GM21528 (cell line): ENCODE data around the gene LHPP.
"Not testable (repeated sequence)": the region's sequence is repeated elsewhere in the genome, so short reads cannot be mapped to it uniquely, and the experiment has no call there.

Experiments used
- ATAC-seq: cut with Tn5 transposase; IDR thresholded peaks from one replicate; pipeline ENCODE4 v1.9.1; 2021; ENCODE audit warnings: mild to moderate bottlenecking, moderate library complexity; ENCODE audit not compliant: unreplicated experiment, low FRiP score

LHPP gene

GRCh38 chr10:124534231-124534798 lies 72.7 kb downstream of the LHPP start:
- no peak for ATAC-seq

GRCh38 chr10:124534826-124535601 lies 73.4 kb downstream of the LHPP start:
- ATAC-seq: no peak

- no peak for ATAC-seq
These were observed 74.3 kb downstream of the LHPP start for GRCh38 chr10:124535731-124536495.

- ATAC-seq: no peak
These were observed 75.0 kb downstream of the LHPP start for GRCh38 chr10:124536496-124537050.

- no peak for ATAC-seq
These were observed 75.6 kb downstream of the LHPP start for GRCh38 chr10:124537166-124537725.

GRCh38 chr10:124537891-124538290 lies 76.3 kb downstream of the LHPP start:
- no peak for ATAC-seq

GRCh38 chr10:124538706-124539105 lies 77.1 kb downstream of the LHPP start:
- no peak for ATAC-seq

- peak; percentile 53 for ATAC-seq
These were observed 78.5 kb downstream of the LHPP start for GRCh38 chr10:124539935-124540641.

- no peak for ATAC-seq
These were observed 79.7 kb downstream of the LHPP start for GRCh38 chr10:124541076-124541903.

GRCh38 chr10:124542336-124542735 lies 80.7 kb downstream of the LHPP start:
- ATAC-seq: no peak

- ATAC-seq: no peak
These were observed 81.5 kb downstream of the LHPP start for GRCh38 chr10:124543146-124543545.

GRCh38 chr10:124543971-124544370 lies 82.3 kb downstream of the LHPP start:
- ATAC-seq: no peak

- ATAC-seq: no peak
These were observed 83.1 kb downstream of the LHPP start for GRCh38 chr10:124544711-124545110.

- no peak for ATAC-seq
These were observed 83.9 kb downstream of the LHPP start for GRCh38 chr10:124545351-124546054.

GRCh38 chr10:124546055-124546369 lies 84.4 kb downstream of the LHPP start:
- ATAC-seq: no peak

GRCh38 chr10:124546957-124547646 lies 85.5 kb downstream of the LHPP start:
- ATAC-seq: no peak

GRCh38 chr10:124547647-124548168 lies 86.1 kb downstream of the LHPP start:
- ATAC-seq: no peak

GRCh38 chr10:124549171-124549570 lies 87.5 kb downstream of the LHPP start:
- not testable (repeated sequence) for ATAC-seq
